Activated naive CD4-positive, alpha-beta T cell treated with anti-CD3 and anti-CD28 coated beads, Interleukin-2, amount 10 ng/mL, durations not matched to agents 7 days and 5 days (primary cell): Measurements from ENCODE around the gene OSBPL10.

Source experiments
- CTCF ChIA-PET: fragments of 350-600 bp; sonication (Branson Sonifier 250); formaldehyde crosslinking; loops from one replicate; lab custom pipeline; 2021; ENCODE audit warnings: antibody characterized with exemption; lab: Charles Lee
- DNase-seq: peaks from one replicate; pipeline ENCODE4 v3.0.0-alpha.2; 2020
- H3K27ac Mint-ChIP-seq: one replicate; pipeline ENCODE4 v1.8.0; 2021; ENCODE audit warnings: mild to moderate bottlenecking, moderate library complexity, mixed read lengths
- H3K27me3 Mint-ChIP-seq: one replicate; pipeline ENCODE4 v1.8.0; 2021; ENCODE audit warnings: mild to moderate bottlenecking, mixed read lengths
- H3K36me3 Mint-ChIP-seq: one replicate; pipeline ENCODE4 v1.8.0; 2021; ENCODE audit warnings: mixed read lengths
- H3K4me1 Mint-ChIP-seq: one replicate; pipeline ENCODE4 v1.8.0; 2021; ENCODE audit warnings: mixed read lengths
- H3K4me3 Mint-ChIP-seq: one replicate; pipeline ENCODE4 v1.8.0; 2021; ENCODE audit warnings: mild to moderate bottlenecking, moderate library complexity, mixed read lengths
- H3K9me3 Mint-ChIP-seq: one replicate; pipeline ENCODE4 v1.8.0; 2021; ENCODE audit warnings: mixed read lengths

OSBPL10 gene

DNA sequence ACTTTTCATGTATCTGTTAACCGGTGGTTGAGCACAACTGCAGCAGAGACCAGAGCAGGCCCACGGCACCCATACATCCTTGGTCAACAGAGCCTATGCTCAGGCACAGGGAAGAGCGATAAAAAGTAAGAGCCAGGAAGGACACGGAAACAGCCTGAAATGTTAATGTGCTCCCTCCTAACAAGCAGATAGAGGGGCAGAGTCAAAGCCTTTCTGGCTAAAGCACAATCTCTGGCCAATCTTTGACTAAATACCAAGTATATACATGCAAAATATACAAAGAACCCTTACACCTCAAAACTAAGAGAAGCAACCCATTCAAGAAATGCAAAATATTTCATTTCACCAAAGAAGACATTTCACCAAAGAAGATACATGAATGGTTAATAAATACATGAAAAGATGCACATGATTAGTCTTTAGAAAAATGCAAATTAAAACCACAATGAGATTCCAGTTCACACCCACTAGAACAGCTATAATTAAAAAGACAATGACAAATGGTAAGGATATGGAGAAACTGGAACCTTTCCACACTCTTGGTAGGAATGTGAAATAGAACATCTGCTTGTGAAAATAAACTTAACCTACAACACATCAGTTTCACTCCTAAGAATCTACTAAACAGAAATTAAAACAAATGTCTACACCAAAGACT, 88.0 kb downstream of the OSBPL10 start:
- no peaks in the 10 kb centered on the region for H3K4me1 Mint-ChIP-seq
- no peaks in the 10 kb centered on the region for H3K9me3 Mint-ChIP-seq
- CTCF ChIA-PET, result no interaction called here
- H3K4me3 Mint-ChIP-seq, result no peak overlapping the region
- H3K27ac Mint-ChIP-seq, result no peak overlapping the region
- no peaks in the 10 kb centered on the region for H3K36me3 Mint-ChIP-seq
- H3K27me3 Mint-ChIP-seq, result peaks cover 32% of the 10 kb centered on the region
- DNase-seq, result no peak

GRCh38 chr3:31892500-31892899, 88.6 kb downstream of the OSBPL10 start:
- Mint-ChIP-seq H3K36me3 (no peaks in the 10 kb centered on the region), H3K4me3 (no peak overlapping the region), H3K27me3 (peaks cover 32% of the 10 kb centered on the region), H3K4me1 (no peaks in the 10 kb centered on the region), H3K27ac (no peak overlapping the region), H3K9me3 (no peaks in the 10 kb centered on the region)
- no peak for DNase-seq
- CTCF ChIA-PET, result no interaction called here

- no peaks in the 10 kb centered on the region for H3K36me3 Mint-ChIP-seq
- peaks cover 35% of the 10 kb centered on the region for H3K27me3 Mint-ChIP-seq
- CTCF ChIA-PET, result interaction anchor here (0.6 kb wide), 1 partner anchor 328 kb away, joined by 3 read pairs; no protein-coding TSS in a partner anchor
- no peak overlapping the region for H3K27ac Mint-ChIP-seq
- no peak overlapping the region for H3K4me3 Mint-ChIP-seq
- DNase-seq, result no peak
- no peaks in the 10 kb centered on the region for H3K9me3 Mint-ChIP-seq
- H3K4me1 Mint-ChIP-seq, result no peaks in the 10 kb centered on the region
These were observed 89.1 kb downstream of the OSBPL10 start for GRCh38 chr3:31891876-31892455.

DNA sequence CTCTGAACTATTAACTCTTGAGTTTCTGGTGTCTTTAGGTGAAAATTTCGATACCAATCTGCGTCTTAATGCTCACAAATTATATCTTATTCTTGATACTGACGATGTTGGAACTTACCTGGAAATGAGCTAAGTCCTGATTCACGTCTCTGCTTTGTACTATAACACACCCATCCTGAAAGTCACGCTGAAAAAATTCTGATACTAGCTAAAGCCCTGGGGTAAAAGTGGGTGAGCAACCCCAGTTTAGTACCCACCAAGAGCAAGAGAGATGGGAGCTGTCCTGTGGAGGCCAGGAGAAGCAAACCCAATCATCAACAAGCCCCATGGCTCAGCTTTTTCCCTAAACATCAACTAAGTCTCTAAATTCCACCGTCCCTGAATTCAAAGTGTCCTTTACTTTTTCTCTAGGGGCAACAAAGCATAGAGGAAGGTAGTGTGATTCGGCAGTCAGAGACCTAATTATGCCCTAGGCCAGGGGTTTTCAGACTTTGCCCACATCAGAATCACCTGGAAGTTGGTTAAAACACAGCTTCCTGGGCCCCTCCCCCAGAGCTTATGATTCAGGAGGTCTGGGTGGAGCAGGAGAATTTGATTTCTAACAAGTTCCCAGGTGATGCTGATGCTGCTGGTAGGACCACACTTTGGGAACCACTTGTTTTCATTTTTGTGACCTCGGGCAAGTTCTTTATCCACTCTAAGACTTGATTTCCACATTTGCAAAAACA, 90.2 kb downstream of the OSBPL10 start:
- DNase-seq, result no peak
- Mint-ChIP-seq H3K27ac (no peak overlapping the region), H3K36me3 (no peaks in the 10 kb centered on the region), H3K27me3 (peaks cover 30% of the 10 kb centered on the region), H3K4me1 (no peaks in the 10 kb centered on the region), H3K4me3 (no peak overlapping the region), H3K9me3 (no peaks in the 10 kb centered on the region)
- CTCF ChIA-PET, result interaction anchor here (0.6 kb wide), 1 partner anchor 786 kb away, joined by 3 read pairs; no protein-coding TSS in a partner anchor

GRCh38 chr3:31890007-31890406, 91.1 kb downstream of the OSBPL10 start:
- Mint-ChIP-seq H3K27ac (no peak overlapping the region), H3K4me1 (no peaks in the 10 kb centered on the region), H3K27me3 (peaks cover 30% of the 10 kb centered on the region), H3K36me3 (no peaks in the 10 kb centered on the region), H3K4me3 (no peak overlapping the region), H3K9me3 (no peaks in the 10 kb centered on the region)
- CTCF ChIA-PET, result no interaction called here
- no peak for DNase-seq

GRCh38 chr3:31885235-31885634, 95.8 kb downstream of the OSBPL10 start:
- no peak for DNase-seq
- no peak overlapping the region for H3K4me3 Mint-ChIP-seq
- no peak overlapping the region for H3K27ac Mint-ChIP-seq
- H3K36me3 Mint-ChIP-seq, result no peaks in the 10 kb centered on the region
- no peaks in the 10 kb centered on the region for H3K4me1 Mint-ChIP-seq
- peaks cover 15% of the 10 kb centered on the region for H3K27me3 Mint-ChIP-seq
- no peaks in the 10 kb centered on the region for H3K9me3 Mint-ChIP-seq
- CTCF ChIA-PET, result no interaction called here

DNA sequence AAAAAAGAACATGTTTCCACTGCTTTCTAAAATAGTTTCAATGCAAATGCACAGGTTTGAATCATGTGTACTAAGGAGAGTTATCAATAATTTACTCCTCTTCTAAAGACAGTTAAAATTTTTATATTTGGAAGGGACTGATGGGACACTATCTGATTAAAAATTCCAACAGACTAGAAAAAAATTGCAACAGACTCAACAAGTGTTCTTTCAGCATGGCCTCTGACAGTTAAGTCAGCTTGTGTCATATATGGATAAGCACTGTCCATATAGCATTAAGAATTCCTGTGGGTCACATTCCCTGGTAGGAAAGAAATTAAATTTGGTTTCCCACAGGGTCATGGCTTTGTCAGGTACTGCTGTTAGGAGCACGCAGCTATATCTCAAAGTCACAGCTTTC, 96.8 kb downstream of the OSBPL10 start:
- Mint-ChIP-seq H3K9me3 (no peaks in the 10 kb centered on the region), H3K36me3 (no peaks in the 10 kb centered on the region), H3K27ac (no peak overlapping the region), H3K4me3 (no peak overlapping the region), H3K27me3 (peaks cover 18% of the 10 kb centered on the region), H3K4me1 (no peaks in the 10 kb centered on the region)
- no peak for DNase-seq
- CTCF ChIA-PET, result no interaction called here

DNA sequence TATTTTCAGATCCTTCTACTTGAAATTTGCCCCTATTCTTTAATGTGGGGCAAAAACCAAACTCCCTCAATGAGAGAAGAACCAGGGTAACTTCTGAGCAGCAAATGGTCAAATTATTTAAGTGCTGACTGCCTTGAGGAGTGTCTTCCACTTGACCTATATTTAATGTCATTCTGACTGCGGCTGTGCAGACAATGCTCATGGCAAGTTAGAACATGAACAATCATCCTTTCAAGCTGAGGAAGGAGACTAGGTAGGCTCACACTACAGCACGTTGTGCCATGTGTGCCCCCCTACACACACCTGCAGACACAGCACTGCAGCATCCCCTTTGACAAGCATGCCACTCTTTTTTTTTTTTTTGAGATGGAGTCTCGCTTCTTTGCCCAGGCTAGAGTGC, 98.2 kb downstream of the OSBPL10 start:
- Mint-ChIP-seq H3K36me3 (no peaks in the 10 kb centered on the region), H3K4me1 (no peaks in the 10 kb centered on the region), H3K9me3 (no peaks in the 10 kb centered on the region), H3K27ac (no peak overlapping the region), H3K4me3 (no peak overlapping the region), H3K27me3 (peaks cover 18% of the 10 kb centered on the region)
- no peak for DNase-seq
- CTCF ChIA-PET, result no interaction called here

- Mint-ChIP-seq H3K9me3 (no peaks in the 10 kb centered on the region), H3K27ac (no peak overlapping the region), H3K4me1 (no peaks in the 10 kb centered on the region), H3K36me3 (no peaks in the 10 kb centered on the region), H3K27me3 (peaks cover 18% of the 10 kb centered on the region), H3K4me3 (no peak overlapping the region)
- DNase-seq, result no peak
- CTCF ChIA-PET, result interaction anchor here (0.8 kb wide), 1 partner anchor 52 kb away, joined by 4 read pairs; no protein-coding TSS in a partner anchor
These were observed 98.6 kb downstream of the OSBPL10 start for GRCh38 chr3:31882431-31882830.

GRCh38 chr3:31880482-31881078, 100.5 kb downstream of the OSBPL10 start:
- Mint-ChIP-seq H3K27me3 (peaks cover 13% of the 10 kb centered on the region), H3K4me3 (no peak overlapping the region), H3K9me3 (no peaks in the 10 kb centered on the region), H3K36me3 (no peaks in the 10 kb centered on the region), H3K27ac (no peak overlapping the region), H3K4me1 (no peaks in the 10 kb centered on the region)
- DNase-seq, result no peak
- CTCF ChIA-PET, result no interaction called here

GRCh38 chr3:31880020-31880419, 101.0 kb downstream of the OSBPL10 start:
- Mint-ChIP-seq H3K4me3 (no peak overlapping the region), H3K9me3 (no peaks in the 10 kb centered on the region), H3K4me1 (no peaks in the 10 kb centered on the region), H3K27me3 (peaks cover 13% of the 10 kb centered on the region), H3K36me3 (no peaks in the 10 kb centered on the region), H3K27ac (no peak overlapping the region)
- CTCF ChIA-PET, result no interaction called here
- no peak for DNase-seq

DNA sequence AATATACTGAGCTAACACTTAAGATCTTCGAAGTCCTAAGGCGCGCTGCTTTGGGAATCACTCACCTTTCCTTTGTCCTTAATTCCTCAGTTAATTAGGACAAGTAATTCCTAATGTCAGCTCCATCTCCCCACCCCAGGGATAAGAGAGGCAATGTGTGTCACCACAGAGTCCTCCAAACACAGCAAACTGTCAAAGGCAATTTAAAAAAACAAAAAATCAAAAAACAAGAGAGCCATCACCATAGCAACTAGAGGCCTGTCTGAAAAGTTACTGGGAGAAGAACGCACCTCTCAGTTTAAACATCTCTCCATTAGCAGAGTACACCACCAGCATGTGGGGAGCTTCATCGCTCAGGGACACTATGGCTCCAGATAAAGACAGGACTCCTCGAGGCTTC, 101.7 kb downstream of the OSBPL10 start:
- H3K27ac Mint-ChIP-seq, result no peak overlapping the region
- H3K4me1 Mint-ChIP-seq, result no peaks in the 10 kb centered on the region
- DNase-seq, result no peak
- H3K36me3 Mint-ChIP-seq, result no peaks in the 10 kb centered on the region
- CTCF ChIA-PET, result no interaction called here
- H3K4me3 Mint-ChIP-seq, result no peak overlapping the region
- no peaks in the 10 kb centered on the region for H3K9me3 Mint-ChIP-seq
- H3K27me3 Mint-ChIP-seq, result peaks cover 13% of the 10 kb centered on the region

DNA sequence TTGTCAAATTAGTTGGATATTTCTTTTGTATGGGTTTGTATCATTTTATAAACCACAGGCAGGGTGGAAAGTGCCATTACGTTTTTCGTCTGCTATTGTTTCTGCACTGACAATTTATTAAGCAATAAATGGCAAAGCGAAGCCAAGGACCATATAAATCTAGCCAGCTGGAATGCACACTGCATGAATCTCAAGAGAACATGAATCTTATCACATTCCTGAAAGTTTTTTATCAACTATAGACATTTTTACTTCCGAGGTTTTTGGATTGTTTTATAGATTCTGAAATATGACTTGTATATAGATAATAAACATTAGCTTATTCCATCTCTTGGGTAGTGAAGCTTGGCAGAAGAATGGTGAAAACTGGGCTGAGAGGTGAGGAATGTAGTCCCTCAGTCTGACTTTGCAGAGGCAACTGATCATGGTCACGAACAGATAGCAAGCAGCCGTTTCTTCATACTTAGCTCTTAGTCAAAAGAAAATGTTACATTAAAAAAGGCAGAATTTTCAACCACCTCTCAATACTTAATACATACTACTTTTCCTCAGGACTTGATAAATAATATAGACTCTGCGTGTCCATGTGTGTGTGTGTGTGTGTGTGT, 102.7 kb downstream of the OSBPL10 start:
- Mint-ChIP-seq H3K4me1 (no peaks in the 10 kb centered on the region), H3K27ac (no peak overlapping the region), H3K9me3 (no peaks in the 10 kb centered on the region), H3K4me3 (no peak overlapping the region), H3K27me3 (peaks cover 7% of the 10 kb centered on the region), H3K36me3 (no peaks in the 10 kb centered on the region)
- CTCF ChIA-PET, result no interaction called here
- no peak for DNase-seq

DNA sequence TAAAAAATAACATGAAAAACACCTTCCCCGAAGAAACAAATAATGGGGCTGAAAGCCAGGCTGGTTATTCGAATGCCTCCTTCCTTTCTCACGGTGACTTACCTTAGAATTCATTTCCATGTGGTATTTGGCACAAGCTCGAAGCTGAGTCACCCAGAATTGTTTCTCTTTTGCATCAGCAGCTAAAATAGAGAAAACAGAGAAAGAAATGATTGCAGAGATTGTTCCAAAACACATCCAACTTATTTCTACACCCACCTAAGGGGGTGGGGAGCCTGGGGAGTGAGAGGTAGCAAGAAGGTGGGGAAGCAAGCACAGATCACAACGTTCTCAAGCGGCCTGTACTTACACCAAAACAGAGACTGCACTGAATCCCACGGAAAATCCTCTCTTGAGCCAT, 104.7 kb downstream of the OSBPL10 start:
- H3K4me3 Mint-ChIP-seq, result no peak overlapping the region
- peaks cover 4% of the 10 kb centered on the region for H3K27me3 Mint-ChIP-seq

More for the DNA sequence above, 104.7 kb downstream of the OSBPL10 start:
- no peak for DNase-seq
- Mint-ChIP-seq H3K27ac (no peak overlapping the region), H3K9me3 (no peaks in the 10 kb centered on the region), H3K36me3 (no peaks in the 10 kb centered on the region), H3K4me1 (no peaks in the 10 kb centered on the region)
- CTCF ChIA-PET, result no interaction called here
